ENCODE data around the gene ACKR2.

GRCh38 chr3:42865256-42865655 is 56.0 kb downstream of the ACKR2 start:
- TF ChIP-seq CTCF (IDR thresholded peaks at IDR 0.05) (no peak), POLR2A (IDR thresholded peaks at IDR 0.05) (no peak)

Data from testis (tissue), 2 donors.